MM.1S (cell line): ENCODE results near the gene NAT16.

Experiments used
- EZH2 ChIP-seq: fragments of 300-600 bp; sonication (generic); optimal IDR thresholded peaks from 2 replicates; pipeline ENCODE3; 2017; ENCODE audit warnings: low read depth, mild to moderate bottlenecking, antibody characterized with exemption, low read length, mixed read lengths
- EZH2phosphoT487 ChIP-seq: fragments of 300-600 bp; sonication (generic); IDR thresholded peaks from 2 replicates; pipeline ENCODE4 v1.6.1; 2018; ENCODE audit warnings: antibody characterized with exemption, low read length
- TF ChIP-seq, protein P1 (sequence below): fragments of 300-600 bp; sonication (generic); IDR thresholded peaks from 2 replicates; pipeline ENCODE4 v1.5.1; 2016; ENCODE audit warnings: antibody characterized with exemption, low read length, mixed read lengths

DNA sequence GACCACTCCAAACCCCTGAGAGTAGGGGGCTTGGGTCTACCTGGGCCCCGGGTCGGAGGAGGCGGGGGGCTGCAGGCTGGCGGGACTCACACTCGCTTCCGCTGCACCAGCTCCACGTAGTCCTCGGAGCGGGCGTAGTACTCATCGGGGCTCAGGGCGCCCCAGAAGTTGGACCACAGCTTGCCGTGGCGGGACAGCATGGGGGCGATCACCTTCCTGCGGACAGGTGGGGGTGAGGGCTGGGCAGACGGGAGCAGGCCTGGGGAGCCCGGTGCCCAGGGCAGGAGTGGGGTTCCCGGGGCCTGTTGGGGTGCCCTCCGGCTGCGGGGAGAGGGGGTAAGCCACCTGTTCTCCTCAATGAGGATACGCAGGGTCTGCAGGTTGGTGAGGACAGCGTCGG lies 31.4 kb upstream of the NAT16 start:
- TF ChIP-seq, protein P1, sequence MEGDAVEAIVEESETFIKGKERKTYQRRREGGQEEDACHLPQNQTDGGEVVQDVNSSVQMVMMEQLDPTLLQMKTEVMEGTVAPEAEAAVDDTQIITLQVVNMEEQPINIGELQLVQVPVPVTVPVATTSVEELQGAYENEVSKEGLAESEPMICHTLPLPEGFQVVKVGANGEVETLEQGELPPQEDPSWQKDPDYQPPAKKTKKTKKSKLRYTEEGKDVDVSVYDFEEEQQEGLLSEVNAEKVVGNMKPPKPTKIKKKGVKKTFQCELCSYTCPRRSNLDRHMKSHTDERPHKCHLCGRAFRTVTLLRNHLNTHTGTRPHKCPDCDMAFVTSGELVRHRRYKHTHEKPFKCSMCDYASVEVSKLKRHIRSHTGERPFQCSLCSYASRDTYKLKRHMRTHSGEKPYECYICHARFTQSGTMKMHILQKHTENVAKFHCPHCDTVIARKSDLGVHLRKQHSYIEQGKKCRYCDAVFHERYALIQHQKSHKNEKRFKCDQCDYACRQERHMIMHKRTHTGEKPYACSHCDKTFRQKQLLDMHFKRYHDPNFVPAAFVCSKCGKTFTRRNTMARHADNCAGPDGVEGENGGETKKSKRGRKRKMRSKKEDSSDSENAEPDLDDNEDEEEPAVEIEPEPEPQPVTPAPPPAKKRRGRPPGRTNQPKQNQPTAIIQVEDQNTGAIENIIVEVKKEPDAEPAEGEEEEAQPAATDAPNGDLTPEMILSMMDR: no peak
- TF ChIP-seq EZH2phosphoT487: no peak
- TF ChIP-seq EZH2: no peak
